ENCODE measurements around the gene CUEDC2.

Gene CUEDC2

DNA sequence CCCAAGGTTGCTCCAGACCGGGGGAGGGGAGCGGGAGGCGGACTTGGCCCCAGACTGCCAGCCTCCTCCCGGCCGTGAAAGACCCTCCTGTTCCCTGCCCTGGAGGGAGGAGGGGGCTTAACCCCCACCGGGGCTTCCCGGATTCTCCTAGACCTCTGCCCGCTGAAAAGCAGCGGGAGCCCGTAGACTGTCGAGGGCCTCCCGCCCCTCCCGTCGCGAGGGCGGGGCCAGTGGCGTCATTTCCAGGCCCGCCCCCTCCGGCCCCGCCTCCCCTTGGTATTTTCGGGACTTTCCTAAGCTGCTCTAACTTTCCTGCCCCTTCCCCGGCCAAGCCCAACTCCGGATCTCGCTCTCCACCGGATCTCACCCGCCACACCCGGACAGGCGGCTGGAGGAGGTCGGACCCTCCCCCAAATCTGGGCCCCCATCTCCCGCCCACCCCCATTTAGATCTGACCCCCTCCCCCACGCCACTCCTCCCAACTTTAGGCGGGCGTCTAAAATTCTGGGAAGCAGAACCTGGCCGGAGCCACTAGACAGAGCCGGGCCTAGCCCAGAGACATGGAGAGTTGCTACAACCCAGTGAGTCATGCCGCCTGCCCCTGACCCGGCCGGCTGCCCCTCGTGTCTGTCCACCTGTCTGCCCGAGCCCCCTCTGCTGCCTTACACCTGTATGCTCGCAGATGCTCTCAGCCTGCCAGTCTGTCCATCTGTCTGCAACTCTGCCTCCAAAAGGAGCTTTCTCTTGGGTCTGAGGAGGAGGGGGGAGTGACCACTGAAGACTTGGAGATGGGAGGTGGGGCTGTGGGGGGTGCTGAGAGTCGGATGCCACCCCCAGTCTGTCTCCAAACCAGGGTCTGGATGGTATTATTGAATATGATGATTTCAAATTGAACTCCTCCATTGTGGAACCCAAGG, 36.7 kb downstream of the CUEDC2 start, which contains the start of gene NFKB2:
Gene NFKB2 (plus strand): TSS at position 306 of the 917 bp plus-strand sequence. CDS start 255 bp downstream, at position 561.
- peak; percentile 92 for DNase-seq

DNA sequence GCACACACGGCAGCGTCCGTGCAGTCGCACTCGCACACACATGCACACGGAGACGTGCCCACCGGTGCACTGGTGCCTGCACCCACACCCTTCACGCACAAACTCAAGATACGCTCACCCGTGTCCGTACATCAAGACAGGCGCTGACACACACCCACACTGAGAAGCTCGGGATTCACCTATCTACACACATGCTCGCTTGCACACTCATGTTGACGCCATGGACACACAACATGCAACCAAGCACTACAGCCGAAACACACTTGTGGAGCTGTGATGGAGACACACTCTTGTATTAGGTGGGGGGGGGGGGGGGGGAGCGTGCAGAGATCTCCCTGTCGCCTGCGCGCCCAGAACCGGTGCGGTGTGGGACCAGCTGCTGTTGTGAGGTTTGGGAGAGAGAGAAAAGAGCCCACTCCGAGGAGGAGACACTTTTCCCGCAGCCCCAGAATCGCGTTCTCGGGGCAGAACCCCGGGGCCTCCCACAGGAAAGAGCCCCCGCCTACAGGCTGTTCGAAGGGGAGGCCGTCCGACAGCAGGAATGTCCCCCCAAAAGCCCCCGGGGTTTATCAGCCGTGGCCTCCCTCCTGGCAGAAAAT, 37.5 kb downstream of the CUEDC2 start:
- peak; percentile 43 for DNase-seq

DNA sequence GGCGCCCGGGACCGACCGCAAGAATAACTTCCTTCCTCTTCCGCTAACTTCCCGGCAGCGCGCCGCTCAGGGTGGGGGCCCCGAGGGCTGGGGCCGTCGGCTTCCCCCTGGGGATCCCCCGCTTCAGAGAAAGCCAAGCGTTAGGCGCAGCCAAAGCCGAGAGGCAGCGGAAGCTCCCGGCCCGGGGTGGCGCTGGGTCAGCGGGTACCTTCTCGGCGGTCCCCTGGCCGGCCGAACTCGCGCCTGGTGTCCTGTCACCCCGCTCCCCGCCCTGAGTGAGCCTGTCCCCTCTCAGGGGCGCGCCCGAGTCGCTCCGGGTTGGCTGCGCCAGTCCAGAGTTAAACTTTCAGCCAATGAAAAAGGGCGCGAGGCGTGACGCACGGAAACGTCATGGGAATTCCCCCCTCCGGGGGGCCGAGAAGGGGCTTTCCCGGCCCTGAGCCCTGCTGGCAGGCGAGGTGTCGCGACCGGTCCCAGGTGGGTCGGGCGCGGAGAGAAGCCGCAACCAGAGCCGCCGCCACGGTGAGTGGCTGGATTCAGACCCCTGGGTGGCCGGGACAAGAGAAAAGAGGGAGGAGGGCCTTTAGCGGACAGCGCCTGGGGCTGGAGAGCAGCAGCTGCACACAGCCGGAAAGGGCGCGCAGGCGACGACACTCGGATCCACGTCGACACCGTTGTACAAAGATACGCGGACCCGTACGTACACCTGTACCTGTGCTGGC, 38.1 kb downstream of the CUEDC2 start:
- DNase-seq = peak; percentile 99

DNA sequence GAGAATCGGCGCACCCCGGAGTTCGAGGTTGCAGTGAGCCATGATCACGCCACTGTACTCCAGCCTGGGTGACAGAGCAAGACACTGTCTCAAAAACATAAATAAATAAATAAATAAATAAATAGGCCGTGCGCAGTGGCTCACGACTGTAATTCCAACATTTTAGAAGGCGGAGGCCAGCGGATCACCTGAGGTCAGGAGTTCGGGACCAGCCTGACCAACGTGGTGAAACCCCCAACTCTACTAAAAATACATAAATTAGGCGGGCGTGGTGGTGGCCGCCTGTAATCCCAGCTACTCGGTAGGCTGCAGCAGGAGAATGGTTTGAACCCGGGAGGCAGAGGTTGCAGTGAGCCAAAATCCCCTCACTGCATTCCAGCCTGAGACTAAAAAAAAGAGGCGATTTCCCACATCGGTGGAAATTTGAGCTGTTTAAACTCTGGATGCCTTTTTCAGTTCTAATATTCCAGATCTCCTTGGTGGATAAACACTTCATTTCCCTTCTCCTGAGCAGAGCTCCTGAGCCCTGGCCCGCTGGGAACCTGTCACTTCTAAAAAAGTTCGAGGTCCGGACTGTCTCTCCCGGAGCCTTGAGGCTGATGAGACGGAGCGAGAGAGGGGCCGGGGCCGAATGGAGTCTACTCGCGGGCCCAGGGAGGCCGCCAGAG, 38.8 kb downstream of the CUEDC2 start:
- DNase-seq = no peak

DNA sequence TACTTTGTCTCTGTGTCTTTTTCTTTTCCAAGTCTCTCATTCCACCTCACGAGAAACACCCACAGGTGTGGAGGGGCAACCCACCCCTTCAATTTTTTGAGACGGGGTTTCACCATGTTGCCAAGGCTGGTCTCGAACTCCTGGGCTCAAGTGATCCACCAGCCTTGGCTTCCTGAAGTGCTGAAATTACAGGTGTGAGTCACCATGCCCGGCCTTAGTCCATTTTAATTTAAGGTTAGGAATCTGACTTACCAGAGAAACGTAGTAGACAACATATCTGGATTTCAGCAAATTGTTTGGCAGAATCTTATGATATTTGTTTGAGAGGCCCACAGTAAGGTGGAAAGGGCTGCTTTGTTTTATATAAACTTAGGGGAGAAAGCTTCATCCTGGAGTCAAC, 40.1 kb downstream of the CUEDC2 start:
- no peak for DNase-seq

DNA sequence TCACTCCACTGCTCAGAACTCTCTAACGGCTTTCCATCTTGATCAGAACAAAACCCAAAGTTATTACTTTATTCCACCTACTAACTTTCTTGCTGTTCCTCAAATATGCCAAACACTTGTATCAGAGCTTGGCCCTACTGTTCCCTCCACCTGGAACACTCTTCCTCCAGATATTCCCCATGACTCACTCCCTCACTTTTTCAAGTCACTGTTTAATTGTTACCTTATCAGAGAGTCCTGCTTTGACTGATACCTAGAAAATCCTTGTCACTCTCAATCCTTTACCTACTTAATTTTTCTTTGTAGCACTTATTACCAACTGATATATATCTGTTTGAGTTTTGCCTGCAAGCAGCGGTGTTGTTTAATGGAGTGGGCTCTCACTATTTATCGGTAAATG, 42.5 kb downstream of the CUEDC2 start:
- DNase-seq = no peak

DNA sequence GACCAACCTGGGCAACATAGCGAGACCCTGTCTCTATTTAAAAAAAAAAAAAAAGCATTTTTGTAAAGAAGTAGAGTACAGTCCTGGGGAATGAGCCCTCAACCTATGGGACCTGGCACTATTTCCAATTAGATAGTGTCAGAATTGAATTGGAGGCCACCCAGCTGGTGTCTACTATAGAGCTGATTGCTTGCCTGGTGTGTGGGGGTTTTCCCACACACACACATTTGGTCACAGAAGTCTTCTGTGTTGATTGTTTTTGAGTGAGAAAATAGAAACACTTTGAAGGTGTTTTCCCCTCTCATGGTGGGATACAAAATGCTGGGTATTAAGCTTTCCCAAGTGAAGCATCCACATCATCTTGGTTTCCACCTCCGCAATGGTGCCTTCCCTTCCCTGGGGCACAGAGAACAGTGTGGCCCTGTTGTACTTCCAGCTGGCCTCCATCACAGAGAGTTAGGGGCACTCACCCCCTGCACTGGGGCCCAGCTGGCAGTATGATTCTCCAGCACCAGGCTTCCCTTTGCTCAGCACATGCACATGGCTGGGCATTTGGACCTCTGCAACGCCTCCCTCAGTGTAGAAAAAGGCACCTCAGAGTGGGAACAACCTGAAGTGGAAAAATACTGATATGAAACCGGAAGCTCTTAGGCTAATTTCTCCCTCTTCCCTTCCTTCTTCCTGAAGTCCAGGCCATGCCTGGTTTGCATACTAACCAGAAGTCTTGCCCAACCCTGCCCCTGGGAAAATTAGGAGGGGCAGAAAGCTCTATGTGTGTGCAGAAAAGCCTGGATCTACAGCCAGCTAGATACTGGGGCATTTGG, 47.6 kb downstream of the CUEDC2 start:
- no peak for DNase-seq

DNA sequence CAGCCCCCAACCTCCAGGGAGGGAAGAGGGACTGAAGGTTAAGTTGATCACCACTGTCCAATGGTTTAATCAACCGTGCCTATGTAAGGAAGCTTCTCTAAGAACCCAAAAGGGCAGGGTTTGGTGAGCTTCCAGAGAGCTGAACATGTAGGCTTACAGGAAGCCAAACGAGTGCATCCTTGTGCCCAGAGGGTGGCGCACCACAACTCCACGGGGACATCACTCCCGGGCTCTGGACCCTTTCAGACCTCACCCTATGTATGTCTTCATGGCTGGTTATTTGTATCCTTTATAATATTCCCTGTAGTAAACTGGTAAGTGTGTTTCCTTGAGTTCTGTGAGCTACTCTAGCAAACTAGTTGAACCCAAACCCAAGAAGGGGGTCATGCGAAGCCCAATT, 48.3 kb downstream of the CUEDC2 start:
- DNase-seq = no peak

DNA sequence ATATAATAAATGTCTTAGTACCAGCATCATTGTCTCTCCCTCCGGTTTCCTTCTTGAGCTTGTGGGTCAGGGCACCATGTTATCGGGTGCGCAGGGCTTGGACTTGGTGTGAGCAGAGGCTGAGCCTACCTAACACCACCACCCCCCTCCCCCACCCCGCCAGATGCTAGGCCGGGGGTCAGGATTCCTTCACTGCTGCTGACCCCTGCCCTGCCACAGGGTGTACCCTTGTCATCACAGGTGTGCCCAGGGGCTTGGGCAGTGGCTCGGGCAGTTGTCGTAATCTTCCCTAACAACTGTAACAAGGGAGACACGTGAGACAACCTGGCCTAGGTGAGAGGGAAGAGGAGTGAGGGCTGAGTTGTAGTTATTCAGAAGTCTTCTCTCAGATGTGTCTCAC, 49.5 kb downstream of the CUEDC2 start:
- no peak for DNase-seq

DNA sequence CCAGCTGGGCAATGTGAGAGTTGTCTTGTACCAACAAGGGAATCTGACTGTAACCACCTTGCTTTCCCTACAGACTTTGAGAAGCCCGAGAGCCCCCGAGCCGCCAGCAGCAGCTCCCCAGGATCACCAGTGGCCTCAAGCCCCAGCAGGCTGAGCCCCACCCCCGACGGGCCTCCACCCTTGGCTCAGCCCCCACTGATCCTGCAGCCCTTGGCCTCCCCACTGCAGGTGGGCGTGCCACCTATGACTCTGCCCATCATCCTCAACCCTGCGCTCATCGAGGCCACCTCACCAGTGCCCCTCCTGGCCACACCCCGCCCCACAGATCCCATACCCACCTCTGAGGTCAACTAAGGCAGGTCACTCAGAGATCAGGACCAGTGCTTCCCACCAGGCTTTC, 50.4 kb downstream of the CUEDC2 start:
- no peak for DNase-seq

DNA sequence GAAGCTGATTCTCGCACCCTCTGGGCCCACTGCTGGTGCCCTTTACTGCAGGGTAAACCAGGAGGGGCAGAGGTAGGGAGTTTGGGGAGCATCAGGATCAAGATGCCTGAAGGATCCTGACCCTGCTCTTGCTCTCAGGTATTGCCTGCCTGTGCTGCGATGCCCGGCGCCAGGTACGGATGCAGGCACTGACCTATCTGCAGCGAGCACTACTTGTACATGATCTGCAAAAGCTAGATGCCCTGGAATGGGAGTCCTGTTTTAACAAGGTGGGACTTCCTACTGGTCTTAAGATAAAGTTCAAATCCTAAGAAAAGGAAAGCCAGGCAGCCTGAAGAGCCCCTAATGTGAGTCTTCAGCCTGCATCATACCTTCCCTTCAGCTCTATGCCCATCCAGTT, 53.0 kb downstream of the CUEDC2 start:
- DNase-seq = no peak

DNA sequence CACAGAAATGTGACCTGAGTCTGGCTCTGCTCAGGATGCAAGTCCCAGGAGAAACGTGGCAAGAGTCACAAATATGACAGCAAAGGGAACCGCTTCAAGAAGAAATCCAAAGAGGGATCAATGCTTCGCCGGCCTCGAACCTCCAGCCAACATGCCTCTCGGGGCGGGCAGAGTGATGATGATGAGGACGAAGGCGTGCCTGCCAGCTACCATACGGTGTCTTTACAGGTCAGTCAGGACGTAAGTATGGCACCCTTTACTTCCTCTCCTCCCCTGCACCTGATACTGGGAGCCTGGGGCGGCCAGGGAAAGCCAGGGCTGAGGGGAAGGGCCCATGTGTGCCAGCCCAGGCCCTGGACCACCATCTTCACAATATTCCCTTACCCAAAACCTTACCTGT, 55.5 kb downstream of the CUEDC2 start:
- DNase-seq = no peak

DNA sequence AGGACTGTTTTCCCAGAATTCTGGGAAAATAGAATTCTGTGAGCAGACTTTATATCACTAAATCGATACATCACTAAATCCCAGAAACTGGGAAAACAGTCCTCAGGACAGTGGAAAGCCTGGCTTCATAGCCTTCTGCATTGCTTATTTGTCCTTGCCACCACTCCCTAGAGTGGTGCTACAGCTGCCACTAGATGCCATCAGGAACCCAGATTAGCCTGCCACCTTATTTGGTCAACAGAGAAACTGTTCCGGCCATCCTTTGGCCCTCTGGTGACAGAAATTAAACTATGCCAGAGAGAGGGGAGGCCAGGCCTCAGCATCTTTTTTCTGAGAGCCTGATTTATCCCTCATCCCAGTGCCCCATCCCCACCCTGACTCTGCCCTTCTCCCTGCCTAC, 56.5 kb downstream of the CUEDC2 start:
- DNase-seq = no peak

DNA sequence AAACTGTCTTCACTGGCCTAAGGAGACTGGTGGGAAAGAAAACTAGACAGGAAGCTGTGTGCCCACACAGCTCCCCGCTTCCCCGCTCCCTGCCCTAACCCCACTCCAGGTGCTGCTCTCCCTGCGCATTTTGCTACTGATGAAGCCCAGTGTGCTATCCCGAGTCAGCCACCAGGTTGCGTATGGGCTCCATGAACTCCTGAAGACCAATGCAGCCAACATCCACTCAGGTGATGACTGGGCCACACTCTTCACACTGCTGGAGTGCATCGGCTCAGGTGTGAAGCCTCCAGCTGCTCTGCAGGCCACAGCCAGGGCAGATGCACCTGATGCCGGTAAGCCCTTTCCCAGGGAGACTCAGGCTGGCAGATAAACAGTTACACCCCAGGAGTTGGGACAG, 57.1 kb downstream of the CUEDC2 start:
- DNase-seq = no peak
